WTC11 (cell line): Measurements from ENCODE around the gene DOK7. TPM values are rescaled to one million over a fixed set of nuclear protein-coding genes. Genes with fewer than 3 reads are reported as not detected.
A peak's percentile ranks its signal among the peaks of the same experiment; 100 is the strongest.

Experiments
- ATAC-seq: fragments of 200-7000 bp; cut with Tn5 transposase; 2 replicates; pipeline ENCODE4 v1.10.0; 2021; ENCODE audit warnings: mild to moderate bottlenecking, moderate library complexity
- CTCF ChIA-PET: fragments of 300-600 bp; sonication (Branson Sonifier 250); formaldehyde crosslinking; loops from one replicate; lab custom pipeline; 2021; ENCODE audit warnings: antibody characterized with exemption; lab: Charles Lee
- POLR2A ChIA-PET: fragments of 350-600 bp; sonication (Branson Sonifier 250); formaldehyde crosslinking; loops from one replicate; lab custom pipeline; 2021; ENCODE audit warnings: antibody characterized with exemption; lab: Charles Lee
- DNase-seq: peaks from one replicate; pipeline ENCODE4 v3.0.0; 2021; ENCODE audit warnings: low spot score
- H3K27ac Mint-ChIP-seq: 2 replicates; pipeline ENCODE4 v1.8.0; 2021; ENCODE audit warnings: mixed read lengths
- H3K27me3 Mint-ChIP-seq: 2 replicates; pipeline ENCODE4 v1.8.0; 2021; ENCODE audit warnings: low read depth, mild to moderate bottlenecking, moderate library complexity, mixed read lengths
- H3K36me3 Mint-ChIP-seq: 2 replicates; pipeline ENCODE4 v1.8.0; 2021; ENCODE audit warnings: mixed read lengths
- H3K4me1 Mint-ChIP-seq: 2 replicates; pipeline ENCODE4 v1.8.0; 2022; ENCODE audit warnings: mixed read lengths
- H3K4me3 Mint-ChIP-seq: 2 replicates; pipeline ENCODE4 v1.8.0; 2021; ENCODE audit warnings: mild to moderate bottlenecking, moderate library complexity, mixed read lengths
- H3K9me3 Mint-ChIP-seq: 2 replicates; pipeline ENCODE4 v1.8.0; 2021; ENCODE audit warnings: mixed read lengths
- ETV6 ChIP-seq: sonication (generic); formaldehyde crosslinking; IDR thresholded peaks from 2 replicates; pipeline ENCODE4 v1.8.1; 2022; ENCODE audit warnings: mild to moderate bottlenecking, missing genetic modification reagents
- JUN ChIP-seq: sonication (generic); formaldehyde crosslinking; IDR thresholded peaks from 2 replicates; pipeline ENCODE4 v1.8.0; 2023; ENCODE audit warnings: mild to moderate bottlenecking, missing genetic modification reagents
- MXD4 ChIP-seq: fragments of 250-450 bp; sonication (Bioruptor Pico); IDR thresholded peaks from 2 replicates; pipeline ENCODE4 v1.8.0; 2021; ENCODE audit warnings: mild to moderate bottlenecking, moderate library complexity, borderline replicate concordance
- NFATC4 ChIP-seq: fragments of 250-450 bp; sonication (Bioruptor Pico); IDR thresholded peaks from 2 replicates; pipeline ENCODE4 v1.9.0; 2021; ENCODE audit warnings: mild to moderate bottlenecking
- NR3C1 ChIP-seq: sonication (generic); formaldehyde crosslinking; conservative IDR thresholded peaks from 2 replicates; pipeline ENCODE4 v1.8.1; 2023; ENCODE audit warnings: low read depth, mild to moderate bottlenecking, missing genetic modification reagents
- SMAD4 ChIP-seq: sonication (generic); formaldehyde crosslinking; IDR thresholded peaks from 2 replicates; pipeline ENCODE4 v1.8.0; 2022; ENCODE audit warnings: mild to moderate bottlenecking, missing genetic modification reagents
- SOX15 ChIP-seq: fragments of 250-450 bp; sonication (Bioruptor Pico); IDR thresholded peaks from 2 replicates; pipeline ENCODE4 v1.9.0; 2021; ENCODE audit warnings: mild to moderate bottlenecking
- ZNF219 ChIP-seq: sonication (generic); formaldehyde crosslinking; IDR thresholded peaks from 2 replicates; pipeline ENCODE4 v1.8.0; 2023; ENCODE audit warnings: missing genetic modification reagents, mild to moderate bottlenecking, borderline replicate concordance
- ZNF423 ChIP-seq: fragments of 250-450 bp; sonication (Bioruptor Pico); IDR thresholded peaks from 2 replicates; pipeline ENCODE4 v2.1.2; 2022; ENCODE audit warnings: mild to moderate bottlenecking, moderate library complexity
- total RNA-seq: library from RNA; stranded (reverse); gene quantifications from 3 replicates; pipeline ENCODE4 v1.2.3, GENCODE V29; 2021
- TF ChIP-seq, protein P1 (sequence below): sonication (generic); formaldehyde crosslinking; IDR thresholded peaks from 2 replicates; pipeline ENCODE4 v1.8.0; 2023; ENCODE audit warnings: mild to moderate bottlenecking, missing genetic modification reagents
- TF ChIP-seq, protein P2 (sequence below): sonication (generic); formaldehyde crosslinking; IDR thresholded peaks from 2 replicates; pipeline ENCODE4 v1.8.1; 2023; ENCODE audit warnings: mild to moderate bottlenecking, missing genetic modification reagents, moderate library complexity
- TF ChIP-seq, protein P3 (sequence below): sonication (generic); formaldehyde crosslinking; IDR thresholded peaks from 2 replicates; pipeline ENCODE4 v1.8.1; 2022; ENCODE audit warnings: mild to moderate bottlenecking, moderate library complexity, missing genetic modification reagents
- TF ChIP-seq, protein P4 (sequence below): sonication (generic); formaldehyde crosslinking; IDR thresholded peaks from 2 replicates; pipeline ENCODE4 v1.8.0; 2022; ENCODE audit warnings: mild to moderate bottlenecking, missing genetic modification reagents
- TF ChIP-seq, protein P5 (sequence below): sonication (generic); formaldehyde crosslinking; IDR thresholded peaks from 2 replicates; pipeline ENCODE4 v1.8.1; 2023; ENCODE audit warnings: mild to moderate bottlenecking, moderate library complexity, missing genetic modification reagents

Gene DOK7
- total RNA-seq, 1 experiment from 2014 or later, result 0.22 TPM

DNA sequence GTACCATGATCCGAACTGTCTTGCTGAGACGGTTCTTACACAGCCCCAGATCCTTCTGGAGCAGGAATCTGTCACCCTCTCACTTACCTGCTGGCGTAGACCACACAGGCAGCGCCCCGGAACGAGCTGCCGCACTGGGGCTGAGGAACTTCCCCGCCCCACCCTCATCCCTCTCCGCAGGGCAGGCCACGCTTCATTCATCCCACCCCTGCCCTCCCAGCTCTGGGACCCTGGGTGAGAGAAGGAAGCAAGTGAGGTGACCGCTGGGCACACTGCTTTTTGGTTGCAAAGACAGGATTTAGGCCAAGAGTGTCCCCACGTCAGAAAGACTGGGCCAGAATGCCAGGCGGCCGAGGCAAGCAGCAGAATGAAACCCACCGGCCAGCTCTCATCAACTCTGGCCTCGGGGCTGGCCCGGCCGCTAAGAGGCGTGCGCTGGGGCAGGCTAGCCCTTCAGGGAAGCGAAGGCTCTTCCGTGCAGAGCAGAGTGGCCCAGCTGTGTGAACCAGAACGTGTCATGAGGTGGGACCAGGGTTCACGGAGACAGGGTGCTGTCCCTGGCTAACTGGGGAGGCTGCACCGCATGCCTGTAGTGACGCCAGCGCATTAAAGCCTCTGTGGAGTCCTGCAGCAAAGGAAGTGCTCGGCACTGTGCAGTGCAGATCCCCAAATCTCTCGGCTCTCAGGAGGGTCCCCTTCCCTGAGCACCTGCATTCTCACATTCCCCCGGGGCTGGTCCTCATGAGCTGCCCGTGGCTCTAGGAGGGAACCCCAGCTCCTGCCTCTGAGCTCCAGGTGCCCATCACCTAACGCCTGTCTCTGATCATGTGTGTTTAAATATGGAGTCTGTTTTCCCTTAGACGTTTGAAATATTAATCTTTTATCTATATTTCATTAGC, 62.7 kb downstream of the DOK7 start:
- ATAC-seq (no peak), DNase-seq (peak; percentile 11)
- Mint-ChIP-seq H3K9me3 (no peaks in the 10 kb centered on the region), H3K27ac (0 out of 2 replicates have a peak overlapping the region, but pooled peaks have one; percentile 4), H3K27me3 (0 out of 2 replicates have a peak, but pooled peaks cover 3% of the 10 kb centered on the region), H3K4me1 (peaks cover 3% of the 10 kb centered on the region)
- TF ChIP-seq SOX15 (no peak), SMAD4 (CRISPR knock-in tag) (no peak), ZNF423 (CRISPR knock-in tag) (no peak), MXD4 (no peak), NR3C1 (CRISPR knock-in tag) (no peak), JUN (CRISPR knock-in tag) (no peak), NFATC4 (no peak), ETV6 (CRISPR knock-in tag) (no peak)
- TF ChIP-seq, protein P1, sequence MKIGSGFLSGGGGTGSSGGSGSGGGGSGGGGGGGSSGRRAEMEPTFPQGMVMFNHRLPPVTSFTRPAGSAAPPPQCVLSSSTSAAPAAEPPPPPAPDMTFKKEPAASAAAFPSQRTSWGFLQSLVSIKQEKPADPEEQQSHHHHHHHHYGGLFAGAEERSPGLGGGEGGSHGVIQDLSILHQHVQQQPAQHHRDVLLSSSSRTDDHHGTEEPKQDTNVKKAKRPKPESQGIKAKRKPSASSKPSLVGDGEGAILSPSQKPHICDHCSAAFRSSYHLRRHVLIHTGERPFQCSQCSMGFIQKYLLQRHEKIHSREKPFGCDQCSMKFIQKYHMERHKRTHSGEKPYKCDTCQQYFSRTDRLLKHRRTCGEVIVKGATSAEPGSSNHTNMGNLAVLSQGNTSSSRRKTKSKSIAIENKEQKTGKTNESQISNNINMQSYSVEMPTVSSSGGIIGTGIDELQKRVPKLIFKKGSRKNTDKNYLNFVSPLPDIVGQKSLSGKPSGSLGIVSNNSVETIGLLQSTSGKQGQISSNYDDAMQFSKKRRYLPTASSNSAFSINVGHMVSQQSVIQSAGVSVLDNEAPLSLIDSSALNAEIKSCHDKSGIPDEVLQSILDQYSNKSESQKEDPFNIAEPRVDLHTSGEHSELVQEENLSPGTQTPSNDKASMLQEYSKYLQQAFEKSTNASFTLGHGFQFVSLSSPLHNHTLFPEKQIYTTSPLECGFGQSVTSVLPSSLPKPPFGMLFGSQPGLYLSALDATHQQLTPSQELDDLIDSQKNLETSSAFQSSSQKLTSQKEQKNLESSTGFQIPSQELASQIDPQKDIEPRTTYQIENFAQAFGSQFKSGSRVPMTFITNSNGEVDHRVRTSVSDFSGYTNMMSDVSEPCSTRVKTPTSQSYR (CRISPR knock-in tag), result no peak
- TF ChIP-seq, protein P2, sequence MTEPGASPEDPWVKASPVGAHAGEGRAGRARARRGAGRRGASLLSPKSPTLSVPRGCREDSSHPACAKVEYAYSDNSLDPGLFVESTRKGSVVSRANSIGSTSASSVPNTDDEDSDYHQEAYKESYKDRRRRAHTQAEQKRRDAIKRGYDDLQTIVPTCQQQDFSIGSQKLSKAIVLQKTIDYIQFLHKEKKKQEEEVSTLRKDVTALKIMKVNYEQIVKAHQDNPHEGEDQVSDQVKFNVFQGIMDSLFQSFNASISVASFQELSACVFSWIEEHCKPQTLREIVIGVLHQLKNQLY (CRISPR knock-in tag), result no peak
- TF ChIP-seq, all 79 proteins: peak for 0
- ChIA-PET CTCF (interaction anchor here (0.9 to 4.7 kb wide), 3 partner anchors 11 to 222 kb away, joined by 3 to 25 read pairs (median 3); no protein-coding TSS in a partner anchor), POLR2A (no interaction called here)
- Mint-ChIP-seq H3K4me3 (no peak overlapping the region), H3K36me3 (peaks cover 18% of the 10 kb centered on the region)

DNA sequence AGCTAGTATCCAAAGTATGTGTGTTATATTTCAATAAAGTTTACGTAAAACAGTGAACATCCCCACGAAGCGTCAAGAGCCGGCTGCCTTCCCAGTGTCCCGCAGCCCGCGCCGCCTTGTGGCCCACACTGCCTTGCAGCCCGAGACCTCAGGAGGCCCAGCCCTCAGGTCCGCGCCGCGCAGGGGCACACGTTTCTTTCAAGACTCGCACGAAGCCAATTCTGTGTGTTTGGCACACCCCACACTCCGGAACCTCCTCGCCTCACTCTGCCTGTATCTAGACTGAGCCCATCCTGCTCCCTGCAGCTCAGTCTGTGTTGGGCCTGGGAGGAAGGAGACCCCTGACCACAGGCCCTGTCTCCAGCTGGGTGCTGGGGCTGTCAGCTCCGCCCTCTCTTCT, 63.4 kb downstream of the DOK7 start:
- DNase-seq (peak; percentile 12), ATAC-seq (peak; percentile 11; the same call in 1 of the 2 replicates)
- H3K27ac Mint-ChIP-seq, result 0 out of 2 replicates have a peak overlapping the region, but pooled peaks have one; percentile 41
- no peaks in the 10 kb centered on the region for H3K9me3 Mint-ChIP-seq
- H3K27me3 Mint-ChIP-seq, result 0 out of 2 replicates have a peak, but pooled peaks cover 3% of the 10 kb centered on the region
- H3K4me1 Mint-ChIP-seq, result peaks cover 8% of the 10 kb centered on the region
- TF ChIP-seq, protein P3, sequence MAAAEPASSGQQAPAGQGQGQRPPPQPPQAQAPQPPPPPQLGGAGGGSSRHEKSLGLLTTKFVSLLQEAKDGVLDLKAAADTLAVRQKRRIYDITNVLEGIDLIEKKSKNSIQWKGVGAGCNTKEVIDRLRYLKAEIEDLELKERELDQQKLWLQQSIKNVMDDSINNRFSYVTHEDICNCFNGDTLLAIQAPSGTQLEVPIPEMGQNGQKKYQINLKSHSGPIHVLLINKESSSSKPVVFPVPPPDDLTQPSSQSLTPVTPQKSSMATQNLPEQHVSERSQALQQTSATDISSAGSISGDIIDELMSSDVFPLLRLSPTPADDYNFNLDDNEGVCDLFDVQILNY (CRISPR knock-in tag), result no peak
- no peak for TF ChIP-seq MXD4
- TF ChIP-seq, protein P4, sequence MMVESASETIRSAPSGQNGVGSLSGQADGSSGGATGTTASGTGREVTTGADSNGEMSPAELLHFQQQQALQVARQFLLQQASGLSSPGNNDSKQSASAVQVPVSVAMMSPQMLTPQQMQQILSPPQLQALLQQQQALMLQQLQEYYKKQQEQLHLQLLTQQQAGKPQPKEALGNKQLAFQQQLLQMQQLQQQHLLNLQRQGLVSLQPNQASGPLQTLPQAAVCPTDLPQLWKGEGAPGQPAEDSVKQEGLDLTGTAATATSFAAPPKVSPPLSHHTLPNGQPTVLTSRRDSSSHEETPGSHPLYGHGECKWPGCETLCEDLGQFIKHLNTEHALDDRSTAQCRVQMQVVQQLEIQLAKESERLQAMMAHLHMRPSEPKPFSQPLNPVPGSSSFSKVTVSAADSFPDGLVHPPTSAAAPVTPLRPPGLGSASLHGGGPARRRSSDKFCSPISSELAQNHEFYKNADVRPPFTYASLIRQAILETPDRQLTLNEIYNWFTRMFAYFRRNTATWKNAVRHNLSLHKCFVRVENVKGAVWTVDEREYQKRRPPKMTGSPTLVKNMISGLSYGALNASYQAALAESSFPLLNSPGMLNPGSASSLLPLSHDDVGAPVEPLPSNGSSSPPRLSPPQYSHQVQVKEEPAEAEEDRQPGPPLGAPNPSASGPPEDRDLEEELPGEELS (CRISPR knock-in tag), result no peak
- TF ChIP-seq, protein P5, sequence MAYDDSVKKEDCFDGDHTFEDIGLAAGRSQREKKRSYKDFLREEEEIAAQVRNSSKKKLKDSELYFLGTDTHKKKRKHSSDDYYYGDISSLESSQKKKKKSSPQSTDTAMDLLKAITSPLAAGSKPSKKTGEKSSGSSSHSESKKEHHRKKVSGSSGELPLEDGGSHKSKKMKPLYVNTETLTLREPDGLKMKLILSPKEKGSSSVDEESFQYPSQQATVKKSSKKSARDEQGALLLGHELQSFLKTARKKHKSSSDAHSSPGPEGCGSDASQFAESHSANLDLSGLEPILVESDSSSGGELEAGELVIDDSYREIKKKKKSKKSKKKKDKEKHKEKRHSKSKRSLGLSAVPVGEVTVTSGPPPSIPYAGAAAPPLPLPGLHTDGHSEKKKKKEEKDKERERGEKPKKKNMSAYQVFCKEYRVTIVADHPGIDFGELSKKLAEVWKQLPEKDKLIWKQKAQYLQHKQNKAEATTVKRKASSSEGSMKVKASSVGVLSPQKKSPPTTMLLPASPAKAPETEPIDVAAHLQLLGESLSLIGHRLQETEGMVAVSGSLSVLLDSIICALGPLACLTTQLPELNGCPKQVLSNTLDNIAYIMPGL (CRISPR knock-in tag), result no peak
- no peak for TF ChIP-seq ZNF219
- TF ChIP-seq, all 79 proteins: peak for 0
- POLR2A ChIA-PET, result no interaction called here
- peaks cover 16% of the 10 kb centered on the region for H3K36me3 Mint-ChIP-seq
- CTCF ChIA-PET, result interaction anchor here (0.9 to 4.7 kb wide), 3 partner anchors 12 to 221 kb away, joined by 3 to 25 read pairs (median 3); no protein-coding TSS in a partner anchor
- no peak overlapping the region for H3K4me3 Mint-ChIP-seq
